ENCODE measurements around the gene KLHDC7B.

Gene KLHDC7B

DNA sequence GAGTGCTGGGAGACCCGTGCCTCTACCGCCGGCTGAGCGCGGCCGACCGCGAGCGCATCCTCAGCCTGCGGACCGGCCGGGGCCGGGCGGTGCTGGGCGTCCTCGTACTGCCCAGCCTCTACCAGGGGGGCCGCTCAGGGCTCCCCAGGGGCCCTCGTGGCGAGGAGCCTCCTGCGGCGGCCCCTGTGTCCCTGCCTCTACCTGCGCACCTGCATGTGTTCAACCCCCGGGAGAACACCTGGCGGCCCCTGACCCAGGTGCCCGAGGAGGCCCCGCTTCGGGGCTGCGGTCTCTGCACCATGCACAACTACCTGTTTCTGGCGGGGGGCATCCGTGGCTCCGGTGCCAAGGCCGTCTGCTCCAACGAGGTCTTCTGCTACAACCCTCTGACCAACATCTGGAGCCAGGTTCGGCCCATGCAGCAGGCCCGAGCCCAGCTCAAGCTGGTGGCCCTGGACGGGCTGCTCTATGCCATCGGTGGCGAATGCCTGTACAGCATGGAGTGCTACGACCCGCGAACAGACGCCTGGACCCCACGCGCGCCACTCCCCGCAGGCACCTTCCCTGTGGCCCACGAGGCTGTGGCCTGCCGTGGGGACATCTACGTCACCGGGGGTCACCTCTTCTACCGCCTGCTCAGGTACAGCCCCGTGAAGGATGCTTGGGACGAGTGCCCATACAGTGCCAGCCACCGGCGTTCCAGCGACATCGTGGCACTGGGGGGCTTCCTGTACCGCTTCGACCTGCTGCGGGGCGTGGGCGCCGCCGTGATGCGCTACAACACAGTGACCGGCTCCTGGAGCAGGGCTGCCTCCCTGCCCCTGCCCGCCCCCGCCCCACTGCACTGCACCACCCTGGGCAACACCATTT is 3.5 kb downstream of the KLHDC7B start:
- DNase-seq: no peak

DNA sequence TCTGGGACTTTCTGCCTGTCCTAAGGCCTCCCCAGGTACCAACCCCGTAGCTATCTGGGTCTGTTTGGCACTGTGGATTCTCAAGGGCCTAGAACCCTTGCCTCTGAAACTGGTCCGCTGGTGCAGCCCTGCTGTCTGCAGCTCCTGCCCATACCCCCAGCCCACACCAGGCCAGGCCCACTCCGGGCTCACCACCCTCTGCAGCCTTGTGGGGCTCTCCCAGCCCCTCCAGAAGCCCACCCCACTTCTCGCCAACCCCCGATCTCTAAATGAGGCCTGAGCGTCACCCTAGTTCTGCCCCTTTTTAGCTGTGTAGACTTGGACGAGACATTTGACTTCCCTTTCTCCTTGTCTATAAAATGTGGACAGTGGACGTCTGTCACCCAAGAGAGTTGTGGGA is 4.7 kb downstream of the KLHDC7B start:
- no peak for DNase-seq

DNA sequence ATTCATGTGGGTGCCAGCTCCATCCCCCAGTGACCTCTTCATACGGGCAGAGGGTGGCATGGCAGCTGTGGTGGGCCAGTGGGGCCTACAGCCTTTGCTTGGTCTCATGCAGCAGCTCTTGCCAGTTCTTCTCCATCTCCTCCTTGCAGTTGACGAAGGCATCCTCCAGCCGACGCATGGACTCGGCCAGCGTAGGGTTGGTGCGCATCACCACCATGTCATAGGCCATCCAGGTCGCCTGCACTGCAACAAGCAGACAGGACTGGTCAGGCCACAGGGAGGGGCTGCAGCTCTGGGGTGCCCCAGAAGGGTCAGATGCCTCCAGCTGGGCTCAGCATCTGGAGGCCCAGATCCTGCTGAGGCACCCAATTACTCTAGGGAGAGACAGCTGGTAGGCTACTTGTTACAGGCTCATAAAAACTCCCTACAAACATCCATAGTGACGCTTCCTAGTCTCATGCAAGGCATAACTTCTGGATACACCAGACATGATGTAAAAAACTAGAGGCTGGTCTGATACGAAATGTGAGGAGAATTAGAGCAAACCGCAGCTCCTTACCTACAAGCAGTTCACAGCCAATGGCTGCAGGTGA is 5.6 kb downstream of the KLHDC7B start:
- no peak for DNase-seq

DNA sequence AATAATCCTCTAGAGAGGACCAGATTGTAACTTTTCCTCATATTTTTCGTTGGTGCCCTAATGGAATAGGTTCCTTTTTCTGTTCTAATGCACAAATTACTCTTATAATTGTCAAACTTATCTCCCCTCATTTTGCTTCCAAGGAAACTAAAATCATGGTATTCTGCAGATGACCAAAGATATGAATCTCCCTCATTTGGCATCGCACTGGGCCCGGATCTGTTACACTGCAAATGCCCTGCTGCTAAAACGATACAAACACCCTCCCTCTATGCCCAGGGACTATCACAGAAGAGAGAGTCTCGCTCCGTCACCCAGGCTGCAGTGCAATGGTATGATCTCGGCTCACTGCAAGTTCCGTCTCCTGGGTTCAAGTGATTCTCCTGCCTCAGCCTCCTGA is 7.6 kb downstream of the KLHDC7B start:
- no peak for DNase-seq

DNA sequence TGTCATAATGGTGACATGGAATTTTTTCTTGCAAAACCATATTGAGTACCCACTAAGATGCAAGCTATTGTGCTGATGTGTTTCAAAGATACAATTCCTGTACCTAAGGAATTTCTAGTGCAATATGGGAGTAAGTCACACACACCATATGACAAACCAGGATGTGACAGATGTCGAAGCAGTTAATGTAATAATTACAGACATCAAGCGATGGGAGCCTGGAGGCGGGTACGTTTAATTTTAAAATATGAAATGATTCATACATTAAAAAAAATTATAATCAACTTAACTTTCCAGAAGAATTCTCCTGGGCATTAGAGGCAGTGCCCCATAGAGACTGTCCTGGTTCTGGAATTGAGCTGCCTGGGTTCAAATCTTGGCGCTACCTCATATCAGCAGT is 11.0 kb downstream of the KLHDC7B start:
- DNase-seq: no peak

DNA sequence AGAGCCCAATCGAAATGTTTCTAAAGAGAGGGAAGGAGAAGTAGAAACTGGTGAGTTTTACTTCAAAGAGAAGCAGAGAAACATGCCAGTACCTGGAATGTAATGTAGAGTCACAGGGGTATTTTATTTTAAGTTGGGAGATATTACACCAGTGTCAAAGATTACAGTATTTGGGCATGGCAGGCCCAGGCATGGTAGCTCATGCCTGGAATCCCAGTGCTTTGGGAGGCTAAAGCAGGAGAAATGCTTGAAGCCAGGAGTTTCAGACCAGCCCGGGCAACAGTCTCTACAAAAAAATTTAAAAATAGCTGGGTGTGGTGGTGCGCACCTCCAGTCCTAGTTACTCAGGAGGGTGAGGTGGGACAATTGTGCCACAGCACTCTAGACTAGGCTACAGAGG is 14.3 kb downstream of the KLHDC7B start:
- no peak for DNase-seq

DNA sequence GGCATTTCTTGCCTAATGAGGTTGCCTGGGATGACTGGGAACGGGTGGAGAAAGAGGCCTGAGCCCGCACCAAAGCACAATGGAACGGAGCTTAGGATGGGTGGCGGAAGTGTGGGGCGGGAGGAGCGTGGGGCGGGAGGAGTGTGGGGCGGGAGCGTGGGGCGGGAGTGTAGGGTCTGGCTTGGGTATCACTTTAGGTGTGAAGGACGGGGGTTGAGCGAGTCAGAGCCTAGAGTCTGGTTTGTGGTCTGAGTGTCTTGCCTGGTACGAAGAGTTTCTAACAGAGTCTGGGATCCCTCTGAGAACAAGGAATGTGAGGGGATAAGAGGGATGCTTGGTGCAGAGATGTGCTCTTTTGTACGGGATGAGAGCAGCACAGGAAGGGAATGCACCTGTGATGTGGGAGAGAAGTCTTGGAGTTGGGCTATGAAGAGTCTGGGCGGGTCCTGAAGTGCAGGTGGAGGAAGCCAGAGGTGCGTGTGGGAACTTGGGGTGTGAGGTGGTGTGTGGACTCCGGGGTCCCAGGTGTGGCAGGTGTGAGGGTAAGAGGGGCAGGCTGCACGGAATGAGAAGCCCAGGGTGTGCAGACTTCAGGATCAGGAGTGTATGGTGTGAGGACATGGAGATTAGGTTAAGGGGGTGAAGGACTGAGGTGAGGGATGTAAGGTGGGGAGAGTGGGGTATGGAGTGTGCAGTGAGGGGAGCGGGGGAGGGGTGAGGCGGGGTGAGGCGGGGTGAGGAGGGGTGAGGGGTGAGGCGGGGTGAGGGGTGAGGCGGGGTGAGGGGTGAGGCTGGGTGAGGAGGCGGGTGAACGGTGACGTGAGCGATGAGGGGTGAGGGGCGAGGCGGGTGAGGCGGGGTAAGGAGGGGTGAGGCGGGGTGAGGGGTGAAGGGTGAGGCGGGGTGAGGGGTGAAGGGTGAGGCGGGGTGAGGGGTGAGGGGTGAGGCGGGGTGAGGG is 16.0 kb downstream of the KLHDC7B start:
- DNase-seq: no peak

DNA sequence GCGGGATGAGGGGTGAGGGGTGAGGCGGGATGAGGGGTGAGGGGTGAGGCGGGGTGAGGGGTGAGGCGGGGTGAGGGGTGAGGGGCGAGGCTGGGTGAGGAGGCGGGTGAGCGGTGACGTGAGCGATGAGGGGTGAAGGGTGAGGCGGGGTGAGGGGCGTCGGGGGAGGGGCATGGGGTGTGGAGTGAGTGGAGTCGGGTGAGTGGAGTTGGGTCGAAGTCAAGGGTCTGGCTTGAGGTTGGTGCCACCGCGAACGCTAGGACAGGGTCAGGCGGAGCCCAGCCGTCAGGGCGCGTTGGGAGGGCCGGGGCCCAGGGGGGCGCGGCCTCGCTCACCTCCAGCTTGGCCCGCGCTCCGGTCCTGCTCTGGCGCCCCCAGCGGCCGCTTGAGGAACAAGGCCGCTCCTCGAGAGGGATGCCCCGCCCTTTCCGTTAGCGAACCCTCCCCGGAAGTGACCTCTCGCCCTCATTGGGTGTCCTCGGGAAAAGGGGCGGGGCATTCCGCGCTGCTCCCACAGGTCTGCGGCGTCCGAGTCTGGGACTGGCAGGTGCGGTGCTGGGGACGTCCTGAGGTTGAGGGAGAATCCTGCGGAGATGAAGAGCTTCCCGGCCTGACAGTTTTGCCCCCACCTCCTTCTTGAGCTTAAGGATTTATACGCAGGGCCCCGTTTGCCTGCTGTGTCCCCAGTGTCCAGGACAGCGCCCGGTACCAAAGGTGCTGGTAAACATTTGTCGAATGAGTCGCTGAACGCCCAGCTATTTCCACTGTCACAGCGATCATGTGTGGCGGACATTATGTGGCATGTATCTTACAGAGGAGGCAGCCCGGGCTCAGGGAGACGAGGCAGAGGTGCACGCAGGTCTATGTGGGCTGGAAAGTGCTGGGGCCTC is 17.1 kb downstream of the KLHDC7B start, which contains the start of gene SYCE3:
SYCE3 (minus strand) TSS at position 397 of the 890 bp plus-strand sequence. CDS start 6,514 bp downstream, outside the sequence.
- peak; percentile 96 for DNase-seq

GRCh38 chr22:50563413-50564160 is 17.9 kb downstream of the KLHDC7B start:
- DNase-seq: no peak

- DNase-seq: no peak
These were observed 18.6 kb downstream of the KLHDC7B start for GRCh38 chr22:50564289-50564688.

DNA sequence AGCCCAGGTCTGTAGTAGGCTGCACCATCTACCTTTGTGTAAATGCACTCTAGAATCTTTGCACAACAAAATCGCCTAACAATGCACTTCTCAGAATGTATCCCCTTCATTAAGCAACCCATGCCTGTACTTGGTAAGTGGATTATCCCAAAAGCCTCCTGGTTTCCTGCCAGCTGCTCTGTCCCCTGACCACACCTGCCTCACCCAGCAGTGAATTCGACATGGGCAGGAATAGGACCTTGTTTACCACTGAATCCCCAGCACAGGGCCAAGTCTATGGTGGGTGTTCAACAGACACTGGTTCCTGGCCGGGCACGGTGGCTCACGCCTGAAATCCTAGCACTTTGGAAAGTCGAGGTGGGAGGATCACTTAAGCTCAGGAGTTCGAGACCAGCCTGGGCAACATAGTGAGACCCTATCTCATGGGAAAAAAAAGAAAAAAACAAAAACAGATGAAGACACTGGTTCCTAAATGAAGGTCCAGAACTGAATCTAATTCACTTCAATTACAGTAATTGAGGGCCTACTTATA is 22.1 kb downstream of the KLHDC7B start:
- no peak for DNase-seq

GRCh38 chr22:50568626-50569025 is 22.9 kb downstream of the KLHDC7B start:
- no peak for DNase-seq

DNA sequence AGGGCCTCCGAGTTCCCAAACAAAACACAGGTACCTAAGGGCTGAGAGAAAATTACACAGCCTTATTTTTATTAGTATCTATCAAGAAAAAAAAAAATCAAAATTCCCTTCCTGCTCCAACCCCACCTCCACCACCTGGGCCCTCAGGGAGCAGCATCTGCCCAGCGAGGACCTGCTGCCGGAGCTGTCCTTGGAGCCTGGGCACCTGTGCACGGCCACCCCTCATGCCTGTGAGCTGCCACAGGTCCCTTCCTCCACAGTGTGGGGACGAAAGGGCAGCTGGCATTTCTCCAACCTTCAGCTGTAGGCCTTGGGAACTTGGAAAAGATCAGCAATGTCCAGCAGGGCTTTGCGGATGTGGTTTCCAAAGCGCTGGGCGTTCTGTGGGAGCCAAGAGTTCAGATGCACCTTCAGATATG is 23.4 kb downstream of the KLHDC7B start:
- no peak for DNase-seq

GRCh38 chr22:50569896-50570535 is 24.3 kb downstream of the KLHDC7B start:
- no peak for DNase-seq

- DNase-seq: no peak
These were observed 25.2 kb downstream of the KLHDC7B start for GRCh38 chr22:50570861-50571260.

GRCh38 chr22:50571264-50572175 is 25.8 kb downstream of the KLHDC7B start:
- no peak for DNase-seq

GRCh38 chr22:50572965-50573364 is 27.3 kb downstream of the KLHDC7B start:
- no peak for DNase-seq

- DNase-seq: no peak
These were observed 28.0 kb downstream of the KLHDC7B start for GRCh38 chr22:50573491-50574382.
